NCI-H2029 (cell line): Measurements from ENCODE around the gene CDC20.

Source experiments
- DNase-seq: peaks from one replicate; lab custom pipeline; 2025; lab: John Stamatoyannopoulos, UW

Gene CDC20

GRCh38 chr1:43329995-43330751 is 28.6 kb upstream of the CDC20 start:
- peak; percentile 7 for DNase-seq

- DNase-seq: peak; percentile 81
Measured at GRCh38 chr1:43331688-43332087, 27.1 kb upstream of the CDC20 start.

- no peak for DNase-seq
Measured at GRCh38 chr1:43334453-43335205, 24.2 kb upstream of the CDC20 start.

- DNase-seq: no peak
Measured at GRCh38 chr1:43337588-43337987, 21.2 kb upstream of the CDC20 start, which contains the start of gene MPL. MPL (plus strand) TSS chr1:43337818; CDS start chr1:43337849, 31 bp downstream.

GRCh38 chr1:43338001-43338400 is 20.8 kb upstream of the CDC20 start:
- no peak for DNase-seq

GRCh38 chr1:43339584-43340232 is 19.1 kb upstream of the CDC20 start:
- DNase-seq: no peak

GRCh38 chr1:43340559-43340958 is 18.2 kb upstream of the CDC20 start:
- DNase-seq: no peak

GRCh38 chr1:43344267-43344850 is 14.4 kb upstream of the CDC20 start:
- DNase-seq: no peak

- DNase-seq: no peak
Measured at GRCh38 chr1:43345120-43345519, 13.7 kb upstream of the CDC20 start.

- DNase-seq: no peak
Measured at GRCh38 chr1:43346636-43347035, 12.1 kb upstream of the CDC20 start.

GRCh38 chr1:43348343-43348808 is 10.4 kb upstream of the CDC20 start:
- peak; percentile 87 for DNase-seq

- peak; percentile 96 for DNase-seq
Measured at GRCh38 chr1:43348809-43349593, 9.8 kb upstream of the CDC20 start.

GRCh38 chr1:43349594-43350306 is 9.0 kb upstream of the CDC20 start:
- DNase-seq: no peak

GRCh38 chr1:43350976-43351375 is 7.8 kb upstream of the CDC20 start:
- DNase-seq: no peak

GRCh38 chr1:43351421-43352350 is 7.1 kb upstream of the CDC20 start:
- no peak for DNase-seq

- no peak for DNase-seq
Measured at GRCh38 chr1:43352351-43352705, 6.5 kb upstream of the CDC20 start.

- no peak for DNase-seq
Measured at GRCh38 chr1:43352881-43353280, 5.9 kb upstream of the CDC20 start.

GRCh38 chr1:43354471-43354870 is 4.3 kb upstream of the CDC20 start:
- DNase-seq: no peak

- DNase-seq: no peak
Measured at GRCh38 chr1:43354936-43355335, 3.8 kb upstream of the CDC20 start.

GRCh38 chr1:43357251-43357650 is 1.5 kb upstream of the CDC20 start:
- no peak for DNase-seq
